ENCODE measurements around the gene PPP2R5C. TPM values are rescaled to one million over a fixed set of nuclear protein-coding genes. Genes with fewer than 3 reads are reported as not detected.

PPP2R5C gene
- total RNA-seq, 1 experiment from 2014 or later = 89.9 TPM

GRCh38 chr14:101813171-101813759 lies 51.8 kb downstream of the PPP2R5C start (continued):
- TF ChIP-seq AFF4 (CRISPR knock-in tag; IDR thresholded peaks at IDR 0.05; ENCODE audit: borderline replicate concordance) = no peak
- no peak for TF ChIP-seq USF2 (CRISPR knock-in tag; IDR thresholded peaks at IDR 0.05)
- no peak for TF ChIP-seq PREB (CRISPR knock-in tag; IDR thresholded peaks at IDR 0.05; ENCODE audit: borderline replicate concordance)
- no peak for TF ChIP-seq ZNF138 (CRISPR knock-in tag; conservative IDR thresholded peaks at IDR 0.05)
- TF ChIP-seq ZNF671 (CRISPR knock-in tag; IDR thresholded peaks at IDR 0.05) = no peak

- 0 out of 2 replicates have a peak, but pooled peaks cover 4% of the 10 kb centered on the region for H3K36me3 Mint-ChIP-seq
- TF ChIP-seq PREB (CRISPR knock-in tag; IDR thresholded peaks at IDR 0.05; ENCODE audit: borderline replicate concordance) (no peak), SP1 (CRISPR knock-in tag; conservative IDR thresholded peaks at IDR 0.05) (no peak), NFATC4 (CRISPR knock-in tag; IDR thresholded peaks at IDR 0.05) (no peak), SMAD3 (CRISPR knock-in tag; IDR thresholded peaks at IDR 0.05; ENCODE audit: borderline replicate concordance) (no peak), GRHL2 (CRISPR knock-in tag; IDR thresholded peaks at IDR 0.05; ENCODE audit: insufficient replicate concordance, severe bottlenecking) (no peak), AFF4 (CRISPR knock-in tag; IDR thresholded peaks at IDR 0.05; ENCODE audit: borderline replicate concordance) (no peak), ZBTB43 (CRISPR knock-in tag; IDR thresholded peaks at IDR 0.05) (no peak), ATF1 (CRISPR knock-in tag; IDR thresholded peaks at IDR 0.05) (no peak), ZNF425 (CRISPR knock-in tag; conservative IDR thresholded peaks at IDR 0.05) (no peak), CBFB (CRISPR knock-in tag; IDR thresholded peaks at IDR 0.05; ENCODE audit: low read depth) (no peak)
- H3K27ac Mint-ChIP-seq = 0 out of 2 replicates have a peak overlapping the region, but pooled peaks have one; percentile 34
- no peaks in the 10 kb centered on the region for H3K27me3 Mint-ChIP-seq (ENCODE audit: low read depth)
- peaks cover 22% of the 10 kb centered on the region for H3K4me1 Mint-ChIP-seq
- ChIA-PET CTCF (no interaction called here), POLR2A (no interaction called here)
- DNase-seq (ENCODE audit: low spot score) (no peak), ATAC-seq (no peak)
- H3K9me3 Mint-ChIP-seq = no peaks in the 10 kb centered on the region
- H3K4me3 Mint-ChIP-seq = no peak overlapping the region
These were observed 52.3 kb downstream of the PPP2R5C start for GRCh38 chr14:101813833-101814232.

Measured in WTC11 (cell line).